Skin of body (tissue), 2 donors: ENCODE measurements around the gene USP48. TPM values are rescaled to one million over a fixed set of nuclear protein-coding genes. Genes with fewer than 3 reads are reported as not detected.
"Not testable (repeated sequence)": the region's sequence is repeated elsewhere in the genome, so short reads cannot be mapped to it uniquely, and the experiment has no call there.

Source experiments
- DNase-seq: peaks from one replicate; lab custom pipeline; 2025; lab: John Stamatoyannopoulos, UW
- total RNA-seq: library from RNA; depleted of rRNA; stranded (reverse); fragments of >200 nt; gene quantifications from one replicate; pipeline ENCODE4 v1.2.3, GENCODE V29; 2014

USP48 gene
- total RNA-seq, 1 donor from 2014 or later, result 72.3 TPM

DNA sequence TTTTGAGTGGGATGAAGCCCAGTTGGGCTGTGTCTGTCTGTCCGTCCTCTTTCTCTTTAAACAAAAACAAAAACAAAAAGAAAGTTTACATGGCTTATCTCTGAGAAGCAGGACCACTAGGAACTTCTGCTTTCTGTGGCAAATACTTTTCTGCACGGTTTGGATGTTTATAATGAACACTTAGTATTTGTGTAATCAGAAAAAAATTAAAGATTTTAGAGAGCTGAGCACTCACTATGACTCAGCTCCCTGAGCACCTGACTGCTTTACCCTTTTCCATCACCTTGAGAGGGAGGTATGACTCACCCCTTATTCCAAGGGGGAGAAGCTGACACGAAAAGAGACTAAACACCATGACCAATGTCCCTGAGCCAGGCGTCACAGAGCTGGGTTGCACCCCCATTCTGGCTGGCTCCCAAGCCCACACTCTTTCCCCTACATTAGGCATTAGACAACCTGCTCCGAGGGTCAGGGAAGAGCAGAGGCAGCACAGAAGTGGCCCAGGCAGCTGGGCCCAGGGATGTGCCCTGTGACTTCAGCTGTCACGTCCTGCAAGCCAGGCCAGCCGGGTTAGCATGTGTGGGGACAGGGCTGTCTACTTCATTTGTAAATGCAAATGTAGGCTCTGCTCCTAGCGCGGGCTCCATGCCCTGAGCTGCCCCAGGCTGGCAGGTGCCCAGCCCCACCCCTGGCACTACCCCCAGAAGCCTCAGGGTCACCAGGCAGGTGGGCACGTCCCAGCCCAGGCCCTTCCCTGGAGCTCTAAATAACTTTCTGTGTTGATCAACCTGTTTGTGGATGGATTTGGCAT lies 144.2 kb downstream of the USP48 start:
- DNase-seq, result no peak

DNA sequence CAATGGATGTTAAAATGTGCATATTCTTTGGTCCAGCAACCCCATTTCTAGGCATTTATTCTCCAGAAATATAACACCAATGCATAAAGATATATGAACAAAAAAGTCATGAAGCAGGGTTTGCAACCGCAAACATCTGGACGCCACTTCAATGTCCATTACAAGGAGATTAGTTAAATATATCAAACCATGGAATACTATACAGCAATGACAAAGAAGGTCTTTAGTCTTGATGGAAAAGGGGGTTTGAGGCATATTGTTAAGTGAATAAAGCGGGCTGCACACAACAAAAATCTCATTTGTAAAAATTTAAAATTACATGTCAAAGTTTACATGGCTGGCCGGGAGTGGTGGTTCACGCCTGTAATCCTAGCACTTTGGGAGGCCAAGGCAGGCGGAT lies 145.4 kb downstream of the USP48 start:
- no peak for DNase-seq

DNA sequence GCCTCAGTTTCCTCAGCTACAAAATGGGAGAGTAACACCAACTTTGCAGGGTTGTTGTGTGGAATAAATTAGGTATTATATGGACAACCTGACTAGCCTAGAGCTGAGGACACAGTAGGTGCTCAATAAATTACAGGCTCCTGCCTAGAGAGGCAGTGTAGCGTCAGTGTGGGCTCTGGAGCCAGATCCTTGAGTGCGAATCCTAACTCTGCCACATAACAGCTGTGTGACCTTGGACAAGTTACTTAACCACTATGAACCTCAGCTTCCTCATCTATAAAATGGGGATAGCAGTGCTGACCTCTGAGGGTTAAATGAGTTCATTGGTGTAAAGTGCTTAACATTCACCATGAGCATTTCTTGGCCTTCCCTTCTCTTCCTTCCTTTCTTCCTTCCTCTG lies 146.9 kb downstream of the USP48 start:
- DNase-seq, result no peak

DNA sequence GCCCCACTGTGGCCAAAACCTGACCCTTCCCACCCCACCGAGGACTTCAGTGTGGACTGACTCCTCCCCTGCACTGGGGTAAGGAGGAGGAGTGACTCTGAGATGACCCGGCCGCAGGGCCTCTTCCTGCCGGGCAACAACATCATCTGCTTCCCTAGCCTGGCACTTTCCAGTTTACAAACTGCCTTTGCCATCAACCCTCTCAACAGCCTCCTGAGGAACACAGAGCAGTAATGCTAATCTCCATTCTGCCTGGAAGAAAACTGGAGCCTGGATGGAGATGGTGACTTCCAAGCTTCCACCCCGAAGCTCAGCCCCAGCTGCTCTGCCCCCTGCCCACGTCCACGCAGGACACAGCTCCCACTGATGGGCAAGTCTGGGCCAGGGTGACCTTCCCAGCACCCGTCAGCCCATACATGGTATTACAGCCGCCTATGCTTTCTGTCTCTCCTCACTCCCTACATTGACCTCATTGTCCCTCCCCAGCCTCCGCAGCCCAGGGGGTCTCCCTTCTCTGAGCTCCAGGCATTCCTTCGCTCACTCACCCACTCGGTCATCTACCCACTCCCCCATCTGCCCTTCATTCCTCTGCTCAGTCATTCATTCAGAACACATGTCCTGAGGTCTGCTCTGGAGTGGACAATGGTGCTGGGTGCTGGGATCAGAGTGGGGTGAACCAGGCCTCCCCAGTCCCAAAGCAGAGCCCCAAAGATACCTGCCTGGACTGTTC lies 148.0 kb downstream of the USP48 start:
- no peak for DNase-seq

DNA sequence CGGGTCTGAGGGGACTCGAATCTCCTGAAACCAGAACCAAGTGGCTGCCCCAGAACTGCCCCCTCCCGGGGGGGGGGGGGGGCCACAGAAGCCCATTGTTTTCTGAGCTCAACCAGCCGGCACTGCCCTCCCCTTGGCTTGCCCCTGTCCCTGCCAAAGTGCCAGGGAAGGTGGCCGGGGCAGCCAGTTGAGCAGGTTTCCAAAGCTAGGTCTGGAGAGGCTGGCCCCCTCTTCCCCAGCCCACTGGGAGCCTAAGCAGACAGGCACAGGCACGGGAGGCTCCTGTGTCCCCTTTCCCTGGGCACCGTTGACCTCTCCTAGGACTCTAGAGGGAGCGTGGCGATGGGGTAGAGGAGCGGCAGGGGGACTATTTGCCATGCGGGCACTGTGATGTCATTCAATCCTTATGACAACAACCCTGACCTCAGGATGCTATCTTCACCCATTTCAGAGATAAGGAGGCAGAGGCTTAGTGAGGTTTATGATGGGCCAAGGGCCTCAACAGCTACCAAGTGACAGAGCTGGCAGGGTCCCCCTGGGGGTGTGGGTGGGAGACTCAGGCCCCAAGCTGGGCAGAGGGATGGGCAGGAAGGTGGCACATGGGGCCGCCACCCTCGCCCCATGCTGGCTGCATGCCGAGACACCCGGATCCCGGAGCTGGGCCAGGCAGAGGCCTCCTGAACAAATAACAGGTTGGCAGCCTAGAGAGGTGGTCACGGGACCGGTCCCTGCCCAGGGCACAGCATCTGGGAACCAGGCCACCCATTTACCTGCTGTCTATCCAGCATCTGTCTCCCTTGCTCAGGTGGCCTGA lies 148.8 kb downstream of the USP48 start:
- no peak for DNase-seq

DNA sequence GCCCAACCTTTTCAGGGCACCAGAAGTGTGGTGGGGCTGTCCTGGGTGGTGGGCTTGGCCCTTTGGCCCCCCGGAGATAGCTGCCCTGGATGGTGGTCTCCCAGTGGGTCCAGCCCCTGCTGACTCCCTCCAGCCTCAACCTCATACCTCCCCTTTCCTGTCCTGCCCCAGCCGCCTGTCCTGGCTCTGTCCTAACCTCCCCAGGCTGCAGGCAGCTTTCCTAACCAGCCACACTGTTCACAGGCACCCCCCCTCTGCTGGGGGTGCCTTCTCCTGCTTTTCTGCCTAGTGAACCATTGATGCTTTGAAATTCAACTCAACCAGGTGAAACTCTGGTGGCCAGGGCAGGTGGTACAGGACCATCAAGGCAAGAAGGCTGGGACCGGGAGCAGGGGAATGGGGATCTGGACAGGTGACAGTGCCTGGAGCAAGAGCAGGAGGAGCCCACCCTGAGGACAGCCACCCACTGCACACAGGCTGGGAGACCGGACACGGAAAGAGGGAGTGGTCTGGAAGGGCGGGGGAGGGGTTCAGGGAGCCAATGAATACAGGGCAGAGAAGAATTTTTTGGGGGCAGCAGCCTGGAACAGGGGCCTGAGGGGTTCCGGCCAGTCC lies 149.7 kb downstream of the USP48 start:
- no peak for DNase-seq

DNA sequence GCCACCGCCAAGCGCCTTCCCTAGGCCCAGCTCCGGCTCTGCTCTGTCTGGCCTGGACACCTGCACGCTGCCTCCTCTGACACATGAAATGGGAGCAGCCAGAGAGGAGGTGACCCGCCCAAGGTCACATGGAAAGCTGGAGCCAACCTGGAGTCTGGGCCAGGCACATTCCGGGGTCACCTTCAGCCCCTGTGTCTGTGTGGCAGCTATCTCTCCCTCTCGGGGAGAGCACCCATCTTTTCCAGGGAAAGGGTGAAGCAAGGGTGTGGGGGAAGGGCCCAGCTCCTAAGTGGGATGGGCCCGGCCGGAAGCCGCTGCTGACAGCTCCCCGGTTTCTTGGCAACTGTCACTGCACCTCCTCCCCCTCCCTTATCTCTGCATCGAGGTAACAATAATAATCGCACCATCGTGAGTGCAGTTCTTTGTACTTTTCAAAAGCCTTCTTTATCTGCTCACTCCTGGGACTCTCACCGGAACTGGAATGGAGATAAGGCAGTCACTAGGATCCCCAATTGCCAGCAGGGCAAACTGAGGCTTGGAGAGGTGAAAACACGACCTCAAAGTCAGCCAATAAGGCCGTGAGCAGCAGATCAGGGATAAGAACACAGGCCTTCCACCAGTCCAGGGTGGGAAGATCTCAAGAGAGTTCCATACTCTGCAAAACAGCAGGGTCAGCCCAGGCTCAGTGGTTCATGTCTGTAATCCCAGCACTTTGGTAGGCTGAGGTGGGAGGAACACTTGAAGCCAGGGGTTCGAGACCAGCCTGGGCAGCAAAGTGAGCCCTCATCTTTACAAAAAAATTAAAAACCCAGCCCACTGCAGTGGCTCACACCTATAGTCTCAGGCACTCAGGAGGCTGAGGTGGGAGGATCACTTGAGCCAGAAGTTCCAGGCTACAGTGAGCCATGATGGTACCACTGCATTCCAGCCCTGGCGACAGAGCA lies 150.7 kb downstream of the USP48 start:
- DNase-seq, result no peak

DNA sequence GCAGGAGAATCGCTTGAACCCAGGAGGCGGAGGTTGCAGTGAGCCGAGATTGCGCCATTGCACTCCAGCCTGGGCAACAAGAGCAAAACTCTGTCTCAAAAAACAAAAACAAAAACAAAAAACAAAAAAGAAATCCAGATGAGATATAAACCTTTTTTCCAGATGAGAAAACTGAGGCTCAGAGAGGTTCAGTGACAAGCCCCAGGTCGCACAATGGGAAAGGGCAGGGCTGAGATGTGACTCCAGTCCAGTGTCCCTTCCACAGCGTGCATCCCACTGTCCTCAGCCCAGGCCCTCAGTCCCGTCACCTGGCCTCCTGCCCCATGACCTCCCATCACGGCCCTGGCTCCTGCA lies 151.4 kb downstream of the USP48 start:
- DNase-seq, result not testable (repeated sequence)

DNA sequence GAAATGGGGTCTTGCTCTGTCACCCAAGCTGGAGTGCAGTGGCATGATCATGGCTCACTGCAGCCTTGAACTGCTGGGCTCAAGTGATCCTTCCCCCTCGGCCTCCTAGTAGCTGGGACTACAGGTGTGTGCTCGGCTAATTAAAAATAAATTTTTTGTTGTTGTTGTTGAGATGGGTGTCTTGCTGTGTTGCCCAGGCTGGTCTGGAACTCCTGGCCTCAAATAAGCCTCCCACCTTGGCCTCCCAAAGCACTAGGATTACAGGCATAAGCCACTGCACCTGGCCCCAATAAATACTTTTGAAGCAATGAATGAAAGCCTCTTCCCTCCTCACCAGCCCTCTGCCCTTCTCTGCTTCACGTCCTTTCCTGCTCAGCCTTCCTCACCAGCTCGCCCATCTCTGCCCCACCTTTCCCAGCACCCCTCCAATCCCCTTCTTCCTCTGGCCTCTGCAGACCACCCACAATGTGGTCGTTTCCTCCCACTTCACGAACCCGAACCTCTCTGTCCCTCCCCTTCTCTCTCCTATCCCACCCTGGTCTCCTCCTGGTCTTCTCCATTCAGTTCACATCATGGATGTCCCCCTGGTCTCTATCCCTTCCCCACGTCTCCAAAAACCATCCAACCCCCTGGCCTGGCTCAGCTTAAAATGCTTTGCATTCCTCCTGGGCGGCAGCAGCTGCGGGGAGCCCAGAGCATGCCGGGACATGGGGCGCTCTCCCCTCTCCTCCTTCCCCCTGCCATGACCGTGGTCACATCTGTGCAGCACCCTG lies 152.2 kb downstream of the USP48 start:
- no peak for DNase-seq

DNA sequence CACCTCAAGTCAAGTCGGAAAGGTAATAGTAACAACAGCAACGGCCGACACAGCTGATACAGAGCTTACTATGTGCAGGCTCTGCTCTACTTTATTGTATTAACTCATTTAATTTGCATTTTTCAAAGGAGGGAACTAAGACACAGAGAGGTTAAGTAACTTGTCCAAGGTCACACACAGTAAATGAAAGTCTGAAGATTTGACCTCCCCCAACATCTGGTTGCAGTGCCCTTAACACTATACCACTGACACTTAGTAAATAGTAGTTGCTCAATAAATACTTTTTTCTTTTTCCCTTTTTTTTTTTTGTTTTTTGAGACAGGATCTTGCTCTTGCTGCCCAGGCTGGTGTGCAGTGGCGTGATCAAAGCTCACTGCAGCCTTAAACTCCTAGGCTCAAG lies 153.0 kb downstream of the USP48 start:
- DNase-seq, result no peak

DNA sequence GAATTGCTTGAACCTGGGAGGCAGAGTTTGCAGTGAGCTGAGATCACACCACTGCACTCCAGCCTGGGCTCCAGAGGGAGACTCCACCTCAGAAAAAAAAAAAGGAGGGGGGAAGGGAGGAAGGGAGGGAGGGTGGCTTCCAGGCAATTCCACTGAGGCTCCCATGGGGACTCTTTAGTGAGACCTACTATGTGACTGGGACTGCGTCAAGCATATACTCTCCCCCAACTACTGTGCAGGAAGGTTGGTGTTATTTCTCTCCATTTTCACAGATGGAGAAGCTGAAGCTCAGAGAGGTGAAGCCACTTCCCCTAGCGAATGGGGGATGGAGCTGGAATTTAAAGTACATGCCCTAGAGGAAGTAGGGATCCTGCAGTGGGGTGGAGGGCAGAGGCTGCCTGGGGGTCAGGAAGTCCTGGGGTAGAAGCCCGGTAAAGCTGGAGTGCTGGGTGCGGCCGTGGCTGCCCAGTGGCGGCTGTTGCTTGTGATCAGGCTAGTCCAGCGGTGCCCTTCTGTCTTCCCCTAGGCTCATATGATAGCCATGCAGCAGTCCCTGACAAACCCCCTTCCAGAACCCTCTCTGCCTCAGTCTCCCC lies 154.1 kb downstream of the USP48 start:
- no peak for DNase-seq

Other genes with a start within 250 kb of the USP48 start
- 3.9 TPM for gene RAP1GAP, start 113.8 kb downstream of the USP48 start, total RNA-seq
- gene LDLRAD2, start 29.1 kb upstream of the USP48 start, total RNA-seq, result 0.10 TPM
- gene HSPG2, start 154.2 kb upstream of the USP48 start, total RNA-seq, result 121 TPM
- not detected for gene CELA3B, start 193.9 kb upstream of the USP48 start, total RNA-seq
- not detected for gene CELA3A, start 218.5 kb upstream of the USP48 start, total RNA-seq